ENCODE measurements around the gene HINT3.
A peak's percentile ranks its signal among the peaks of the same experiment; 100 is the strongest.
"Not testable (repeated sequence)": the region's sequence is repeated elsewhere in the genome, so short reads cannot be mapped to it uniquely, and the experiment has no call there.

HINT3 gene

DNA sequence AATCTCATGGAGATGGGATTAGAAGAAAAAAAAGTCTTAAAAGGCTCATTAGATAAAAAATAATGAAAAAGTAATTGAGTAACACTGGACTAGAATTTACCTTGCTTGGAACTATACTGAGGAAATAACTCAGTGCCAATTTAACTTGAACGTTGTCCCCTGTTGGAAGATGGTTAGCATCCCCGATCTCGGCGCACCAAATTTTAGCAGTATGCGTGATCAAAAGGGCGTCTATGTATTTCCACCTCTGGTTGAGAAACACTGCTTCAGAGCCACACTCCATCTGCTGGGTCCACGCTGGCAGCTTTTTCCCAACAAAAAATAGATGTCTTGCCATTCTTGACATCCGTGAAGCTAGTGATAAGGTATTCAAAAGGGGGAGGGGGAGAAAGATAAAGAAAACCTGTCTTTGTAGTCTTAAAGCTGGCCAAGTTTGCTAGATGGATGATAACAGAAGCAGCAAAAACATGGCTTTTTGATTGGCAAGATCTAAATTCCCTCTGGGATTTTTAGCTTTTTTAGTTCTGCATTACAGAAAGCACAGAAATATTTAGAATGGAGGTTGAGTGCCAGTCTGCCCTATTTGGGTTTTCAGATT is 6.4 kb downstream of the HINT3 start:
- no peak for DNase-seq (ENCODE audit: low spot score)

DNA sequence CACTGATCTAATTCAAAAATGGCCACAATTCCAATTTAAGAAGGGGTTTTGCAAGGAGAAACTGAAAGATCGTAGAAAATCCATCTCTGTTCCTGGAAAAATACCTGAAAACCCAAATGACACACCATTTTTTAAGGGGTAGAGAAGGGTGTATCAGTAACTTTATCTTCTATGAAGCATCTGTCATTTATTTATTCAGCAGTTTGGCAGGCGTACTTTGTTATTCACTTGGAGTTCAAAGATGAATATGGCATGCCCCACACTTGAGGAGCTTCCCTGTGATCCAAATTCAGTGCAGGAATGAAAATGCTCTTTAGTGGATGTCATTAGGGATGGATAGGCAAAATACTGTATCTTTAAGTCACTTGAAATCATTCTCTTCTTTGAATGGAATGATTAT is 7.2 kb downstream of the HINT3 start:
- no peak for DNase-seq (ENCODE audit: low spot score)

DNA sequence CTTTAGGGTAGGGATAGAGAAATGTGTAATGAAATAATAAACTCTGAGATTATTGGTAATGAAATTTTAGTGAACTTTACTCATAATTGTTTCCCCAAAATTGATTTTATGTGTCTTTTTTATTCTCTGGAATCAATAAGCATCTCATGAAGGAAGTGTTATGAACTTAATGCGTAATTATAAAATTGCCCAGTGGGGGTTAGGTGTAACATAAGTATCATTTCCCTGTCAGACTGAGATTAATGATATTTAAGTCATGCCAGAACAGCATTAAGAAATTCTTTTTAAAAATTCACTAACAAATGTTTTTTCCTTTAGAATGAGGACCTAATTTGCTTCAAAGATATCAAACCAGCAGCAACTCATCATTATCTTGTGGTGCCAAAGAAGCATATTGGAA is 10.0 kb downstream of the HINT3 start:
- DNase-seq (ENCODE audit: low spot score), result no peak

DNA sequence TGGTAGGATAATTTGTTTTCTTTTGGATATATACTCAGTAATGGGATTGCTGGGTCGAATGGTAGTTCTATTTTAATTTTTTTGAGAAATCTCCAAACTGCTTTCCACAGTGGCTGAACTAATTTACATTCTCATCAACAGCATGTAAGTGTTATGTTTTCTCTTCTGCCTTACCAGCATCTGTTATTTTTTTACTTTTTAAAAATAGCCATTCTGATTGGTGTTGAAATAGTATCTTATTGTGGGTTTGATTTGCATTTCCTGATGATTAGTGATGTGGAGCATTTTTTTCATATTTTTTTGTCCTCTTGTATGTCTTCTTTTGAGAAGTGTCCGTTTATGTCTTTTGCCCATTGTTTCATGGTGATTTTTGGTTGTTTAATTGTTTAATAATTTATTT is 11.9 kb downstream of the HINT3 start:
- no peak for DNase-seq (ENCODE audit: low spot score)

DNA sequence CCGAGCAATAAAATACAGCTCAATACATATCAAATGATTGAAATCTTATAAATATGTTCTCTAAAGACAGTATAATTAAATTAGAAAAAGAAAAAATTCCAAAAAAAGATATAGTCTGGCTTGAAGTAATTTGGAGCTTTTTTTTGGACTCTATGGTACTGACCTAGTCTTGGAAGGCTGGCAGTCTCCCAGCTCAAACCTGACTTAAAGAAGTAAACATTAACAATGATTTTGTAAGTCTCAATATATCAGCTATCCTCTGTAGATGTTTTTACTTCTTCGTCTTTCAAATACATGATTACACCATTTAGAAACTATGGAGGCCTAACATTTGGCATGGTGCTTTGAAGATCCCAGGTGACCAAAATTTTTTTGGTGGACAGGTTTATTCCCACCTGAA is 14.2 kb downstream of the HINT3 start:
- no peak for DNase-seq (ENCODE audit: low spot score)

DNA sequence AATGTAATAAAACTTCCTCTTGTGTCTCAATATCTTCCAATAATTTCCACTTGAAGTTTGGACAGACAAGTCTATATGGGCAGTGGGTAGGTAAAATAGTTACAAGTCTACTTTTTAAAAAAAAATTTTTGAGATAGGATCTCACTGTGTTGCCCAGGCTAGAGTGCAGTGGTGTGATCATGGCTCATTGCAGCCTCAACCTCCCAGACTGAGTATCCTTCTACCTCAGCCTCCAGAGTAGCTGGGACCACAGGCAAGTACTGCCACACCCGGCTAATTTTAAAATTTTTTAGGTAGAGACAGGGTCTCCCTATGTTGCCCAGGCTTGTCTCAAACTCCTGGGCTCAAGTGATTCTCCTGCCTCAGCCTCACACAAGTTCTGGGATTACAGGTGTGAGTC is 15.9 kb downstream of the HINT3 start:
- not testable (repeated sequence) for DNase-seq (ENCODE audit: low spot score)

DNA sequence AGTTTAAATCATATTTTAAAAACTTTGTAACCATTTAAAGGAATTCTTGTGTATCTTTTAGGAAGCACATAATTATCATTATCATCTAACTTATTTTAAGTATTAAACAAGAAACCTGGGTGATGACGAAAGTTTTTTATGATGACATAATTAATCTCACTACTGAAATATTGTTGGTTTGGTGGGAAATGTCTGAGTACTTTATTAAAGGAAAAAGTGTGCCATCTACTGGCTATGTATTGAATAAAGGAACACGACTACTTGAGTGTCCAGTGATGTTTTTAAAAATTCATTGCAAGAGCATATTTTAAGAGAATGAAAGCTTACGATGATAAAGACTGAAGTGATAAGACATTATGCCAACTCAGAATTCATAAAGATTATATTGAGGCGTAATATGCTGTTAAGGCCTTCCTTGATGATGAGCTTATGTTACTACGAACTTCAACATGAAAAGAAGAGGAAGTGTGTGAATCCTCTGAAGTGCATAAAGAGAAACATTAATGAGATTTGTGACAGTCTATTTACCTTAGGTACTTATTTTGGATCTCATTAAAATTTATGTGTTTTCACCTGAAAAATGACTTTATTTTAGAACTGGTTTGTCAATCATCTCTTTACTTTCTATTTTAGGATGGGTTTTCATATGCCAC is 17.8 kb downstream of the HINT3 start:
- peak; percentile 51 for DNase-seq (ENCODE audit: low spot score)

DNA sequence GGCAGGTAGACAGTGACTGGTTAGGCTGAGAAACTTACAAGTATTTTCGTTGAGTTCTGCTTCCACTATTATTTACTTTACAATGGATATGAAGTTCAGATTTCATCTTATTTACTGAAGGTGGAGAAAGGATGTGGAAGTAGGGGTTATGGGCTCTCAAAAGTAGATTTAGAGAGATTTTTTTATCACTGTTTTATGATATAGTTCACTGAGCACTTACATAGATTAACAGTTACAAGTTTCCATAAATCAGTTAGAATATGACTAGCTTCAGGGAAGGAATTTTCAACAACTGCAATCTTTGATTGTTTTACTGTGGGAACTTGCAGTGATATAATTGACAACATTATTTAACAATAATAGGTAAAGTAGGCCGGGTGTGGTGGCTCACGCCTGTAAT is 22.5 kb downstream of the HINT3 start:
- no peak for DNase-seq (ENCODE audit: low spot score)

DNA sequence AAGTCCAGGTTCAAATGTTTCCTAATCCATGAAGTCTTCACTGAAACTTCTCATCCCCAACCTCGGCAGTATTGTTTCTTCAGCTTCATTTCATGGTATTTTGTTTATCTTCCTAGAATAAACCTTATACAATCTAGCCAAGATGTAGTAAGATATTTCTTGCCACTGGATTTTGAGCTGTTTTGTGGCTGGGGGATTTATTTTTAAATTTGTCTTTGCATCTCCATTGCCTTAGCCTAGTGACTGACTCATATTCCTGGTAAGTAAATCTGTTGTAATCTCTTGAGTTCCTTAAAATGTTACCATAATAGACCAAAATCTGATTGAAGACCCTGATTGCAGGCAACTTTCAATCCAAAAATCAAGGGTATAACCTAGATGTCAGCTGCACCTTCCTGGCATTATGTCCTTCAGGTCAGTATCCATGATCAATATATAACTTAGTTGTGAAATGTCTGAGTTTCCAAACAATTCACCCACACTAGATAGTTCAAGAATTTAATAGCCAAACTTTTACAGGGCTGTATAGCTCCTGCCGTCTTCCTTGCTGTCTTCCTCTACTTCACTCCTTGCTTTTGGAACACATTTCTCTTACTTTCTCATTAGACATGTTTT is 25.1 kb downstream of the HINT3 start:
- DNase-seq (ENCODE audit: low spot score), result no peak

DNA sequence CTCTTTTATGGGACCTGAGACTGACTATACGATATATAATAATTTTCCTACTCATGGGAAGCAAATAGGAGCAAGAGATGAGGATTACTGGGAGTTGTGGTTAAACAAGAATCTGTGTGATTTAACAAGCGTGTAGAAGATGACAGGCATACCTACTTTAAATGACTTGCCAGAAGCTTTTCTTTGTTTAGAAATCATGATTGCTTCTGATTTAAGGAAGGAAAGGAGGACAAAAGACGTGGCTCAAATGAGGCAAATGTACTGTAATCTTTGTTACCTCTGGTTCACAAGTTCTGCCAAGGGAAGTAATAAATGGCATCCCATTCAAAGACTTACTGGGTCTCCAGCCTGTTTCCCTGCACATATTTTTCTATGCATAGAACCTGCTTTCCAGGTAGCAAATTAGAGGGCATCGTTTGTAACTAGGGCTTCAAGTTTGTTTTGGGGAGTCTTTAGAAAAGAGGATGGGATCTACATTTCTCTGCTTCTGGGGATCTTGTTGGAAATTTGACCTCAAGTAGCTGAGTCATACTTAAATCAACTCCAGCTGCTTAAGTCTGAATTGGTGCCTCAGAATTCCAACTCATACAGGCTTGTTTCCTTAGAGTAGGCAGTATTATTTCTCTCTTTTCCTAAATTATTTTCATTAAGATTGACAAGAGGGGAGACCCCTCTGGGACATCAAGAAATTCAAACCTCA is 26.8 kb downstream of the HINT3 start:
- DNase-seq (ENCODE audit: low spot score), result peak; percentile 29

DNA sequence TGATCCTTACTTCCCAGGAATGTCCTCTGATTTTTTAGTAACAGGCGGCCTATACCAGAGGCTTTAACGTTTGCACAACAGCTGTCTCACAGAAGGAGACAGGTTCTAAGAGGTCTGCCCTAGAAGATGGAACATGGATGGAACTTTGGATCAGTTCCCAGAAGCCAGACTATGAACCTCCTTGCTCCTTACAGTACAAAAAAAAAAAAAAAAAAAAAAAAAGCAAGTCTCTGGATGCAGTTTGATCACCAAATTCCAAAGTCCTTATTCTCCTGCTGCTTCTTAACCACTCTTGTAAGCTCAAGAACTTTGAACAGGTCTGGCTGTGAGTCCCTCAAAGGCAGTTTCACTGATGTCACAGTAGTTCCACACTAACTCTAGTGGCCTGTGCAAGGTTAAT is 27.7 kb downstream of the HINT3 start:
- peak; percentile 17 for DNase-seq (ENCODE audit: low spot score)

DNA sequence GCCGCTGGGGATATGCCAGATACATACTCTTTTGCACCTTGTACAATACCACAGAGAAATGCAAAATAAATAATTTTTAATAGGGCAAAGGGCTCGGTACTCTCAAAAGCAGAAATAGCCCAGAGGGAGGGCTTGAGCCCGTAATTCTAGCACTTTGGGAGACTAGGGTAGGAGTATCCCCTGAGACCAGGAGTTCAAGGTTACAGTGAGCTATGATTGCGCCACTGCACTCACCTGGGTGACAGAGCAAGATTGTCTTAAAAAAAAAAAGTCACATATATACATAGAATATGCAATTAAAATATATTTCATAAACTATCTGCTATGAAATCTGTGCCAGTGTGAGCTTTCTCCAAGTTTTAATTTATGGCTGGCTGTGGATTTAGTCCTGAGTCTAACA is 29.0 kb downstream of the HINT3 start:
- no peak for DNase-seq (ENCODE audit: low spot score)

DNA sequence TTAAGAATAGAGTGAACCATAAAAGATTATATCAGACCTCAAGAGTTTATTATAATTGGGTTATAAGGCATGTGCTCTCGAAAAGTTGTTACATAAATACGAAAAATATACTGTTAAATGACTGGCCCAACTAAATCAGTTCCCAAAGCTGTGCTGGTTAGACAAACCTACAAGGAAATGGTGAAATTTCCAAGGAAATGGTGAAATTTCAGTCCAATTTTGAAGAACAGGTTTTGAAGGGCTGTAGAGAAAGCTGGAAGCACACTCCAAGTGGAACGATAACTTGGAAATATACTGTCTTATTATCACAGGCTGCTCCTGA is 29.4 kb downstream of the HINT3 start:
- no peak for DNase-seq (ENCODE audit: low spot score)

DNA sequence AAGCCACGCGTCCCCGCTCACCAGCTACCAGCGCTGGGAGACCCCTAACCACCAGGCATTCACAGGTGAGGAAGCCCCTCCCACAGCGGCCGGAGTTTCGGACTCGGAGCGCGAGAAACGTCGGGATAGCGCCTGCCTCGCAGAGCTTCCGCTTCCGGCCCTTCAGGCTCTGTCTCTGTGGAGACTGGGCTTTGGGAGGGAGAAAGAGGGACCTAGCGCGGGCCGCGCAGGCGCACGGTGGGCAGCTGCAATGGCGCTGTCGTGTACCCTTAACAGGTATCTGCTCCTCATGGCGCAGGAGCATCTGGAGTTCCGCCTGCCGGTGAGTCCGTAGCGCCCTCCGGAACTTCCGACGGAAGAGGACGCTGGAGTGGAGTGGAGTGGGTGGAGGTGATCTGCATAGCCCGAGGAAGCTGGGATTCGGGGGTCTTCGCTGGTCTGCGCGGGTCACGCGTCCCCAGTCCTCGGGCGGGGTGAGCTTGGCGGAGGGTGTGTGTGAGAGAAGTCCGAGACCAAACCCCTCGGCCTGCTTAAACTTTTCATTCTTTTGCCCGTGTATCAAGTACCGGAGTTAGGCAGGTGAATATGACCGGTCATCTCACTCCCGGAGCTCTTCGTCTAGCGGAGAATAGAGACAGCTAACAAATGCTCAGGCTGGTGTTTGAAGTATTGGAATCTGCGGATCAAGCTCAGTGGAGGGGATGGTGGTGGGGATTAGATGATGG is 29.9 kb downstream of the HINT3 start, which contains the start of gene TRMT11:
TRMT11 (plus strand) TSS at position 240 of the 725 bp plus-strand sequence; CDS start at position 251, 11 bp downstream.
- DNase-seq (ENCODE audit: low spot score), result peak; percentile 95

DNA sequence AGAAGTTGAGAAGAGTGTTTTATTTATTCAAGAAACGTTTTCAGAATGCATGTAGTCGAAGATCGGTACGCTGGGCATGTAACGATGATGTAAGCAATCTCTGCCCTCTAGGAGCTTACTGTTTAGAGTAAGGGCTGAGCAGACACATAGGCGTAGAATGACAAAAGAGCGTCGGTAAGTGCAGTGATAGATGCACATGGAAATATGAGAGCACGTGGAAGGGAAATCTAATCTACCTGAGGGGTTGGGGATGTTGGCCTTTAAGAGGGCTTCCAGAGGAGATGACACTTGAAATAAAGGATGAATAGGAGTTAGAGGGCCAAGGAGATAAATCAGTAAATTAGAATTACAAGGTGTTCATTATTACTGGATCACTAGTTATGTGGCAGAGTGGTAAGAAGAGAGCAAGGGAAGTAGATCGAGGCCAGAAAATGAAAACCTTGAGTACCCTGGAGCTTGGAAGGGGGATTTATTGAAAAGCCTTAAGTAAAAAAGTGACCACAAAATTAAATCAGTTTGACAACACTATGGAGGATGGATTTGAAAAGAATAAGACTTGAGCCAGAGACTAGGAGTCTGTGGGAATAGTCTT is 30.6 kb downstream of the HINT3 start:
- DNase-seq (ENCODE audit: low spot score), result peak; percentile 55

DNA sequence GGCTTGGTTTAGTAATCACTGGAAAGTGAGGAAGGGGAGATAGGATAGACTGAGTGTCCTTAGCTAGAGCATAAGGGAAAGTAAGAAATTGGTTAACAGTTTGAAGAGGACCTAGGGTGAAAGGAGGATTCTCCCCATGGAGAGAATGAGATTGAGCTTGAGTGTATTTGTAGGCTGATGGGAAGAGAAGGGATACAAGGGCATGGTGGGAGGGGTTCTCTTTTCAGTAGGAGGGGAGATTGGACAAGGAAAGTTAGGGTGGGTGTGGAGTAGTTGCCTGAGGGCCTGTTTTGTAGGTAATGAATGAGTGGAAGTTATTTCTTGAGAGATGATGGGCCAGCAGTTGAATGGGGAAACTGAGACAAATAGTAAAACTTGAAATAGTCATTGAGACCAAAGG is 31.7 kb downstream of the HINT3 start:
- DNase-seq (ENCODE audit: low spot score), result no peak

DNA sequence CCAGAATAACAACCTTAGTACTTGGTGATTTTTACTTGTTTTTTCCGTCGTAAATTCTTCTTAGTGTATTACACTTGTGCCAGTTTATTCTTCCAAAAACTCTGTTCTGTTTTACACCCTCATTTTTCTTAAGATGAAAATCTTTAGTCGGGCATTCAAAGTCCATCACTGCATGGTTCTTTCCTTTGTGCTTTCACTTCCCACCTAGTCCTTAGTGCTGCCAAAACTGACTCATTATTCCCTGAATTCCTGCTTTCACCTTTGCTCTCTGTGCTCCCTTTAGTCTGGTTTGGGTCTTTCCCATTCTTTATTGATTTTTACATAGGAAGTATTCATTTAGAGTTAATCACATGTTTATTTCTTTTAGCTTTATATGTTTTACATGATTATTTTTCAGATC is 33.1 kb downstream of the HINT3 start:
- peak; percentile 39 for DNase-seq (ENCODE audit: low spot score)

DNA sequence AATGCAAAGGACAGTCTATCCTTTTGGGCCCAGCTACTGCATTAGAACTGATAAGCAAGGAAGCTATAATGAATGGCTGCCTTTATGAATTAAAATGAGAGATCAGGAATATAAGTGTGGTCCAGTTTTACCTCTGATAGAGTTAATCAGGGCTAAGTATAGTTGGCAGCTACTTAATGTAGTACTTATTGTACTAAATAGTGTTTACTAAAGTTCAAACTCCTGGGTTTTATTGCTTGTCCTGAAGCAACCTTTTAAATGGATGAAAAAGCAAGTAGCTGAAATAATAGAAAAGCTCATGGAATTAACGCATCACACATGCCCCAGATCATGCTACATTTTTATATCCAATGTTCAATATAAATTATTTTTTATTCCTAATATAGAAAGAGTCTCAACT is 35.1 kb downstream of the HINT3 start:
- DNase-seq (ENCODE audit: low spot score), result no peak

DNA sequence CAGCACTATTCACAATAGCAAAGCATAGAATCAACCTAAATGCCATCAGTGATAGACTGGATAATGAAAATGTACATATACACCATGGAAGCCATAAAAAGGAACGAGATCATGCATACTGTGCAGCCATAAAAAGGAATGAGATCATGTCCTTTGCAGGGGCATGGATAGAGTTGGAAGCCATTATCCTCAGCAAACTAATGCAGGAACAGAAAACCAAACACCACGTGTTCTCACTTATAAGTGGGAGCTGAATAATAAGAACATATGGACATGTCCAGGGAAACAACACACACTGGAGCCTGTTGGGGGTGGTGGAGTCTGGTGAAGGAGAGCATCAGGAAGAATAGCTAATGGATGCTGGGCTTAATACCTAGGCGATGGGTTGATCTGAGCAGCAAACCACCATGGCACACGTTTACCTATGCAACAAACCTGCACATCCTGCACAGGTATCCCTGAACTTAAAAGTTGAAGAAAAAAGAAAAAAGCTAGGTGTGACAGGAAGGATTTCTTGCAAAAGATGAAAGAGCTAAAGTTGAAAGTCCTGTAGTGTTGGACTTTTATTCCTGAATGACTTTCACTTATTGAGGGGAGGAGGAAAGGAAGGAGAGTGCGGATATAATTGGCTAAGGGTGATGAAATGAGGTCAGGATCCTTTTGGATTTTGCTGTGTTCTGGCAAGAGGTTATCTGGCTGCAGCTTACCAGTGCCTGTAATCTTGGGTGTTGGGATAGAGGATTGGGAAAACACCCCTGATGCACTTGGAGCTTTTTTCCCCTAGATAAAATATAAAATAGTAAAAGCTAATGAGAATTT is 38.3 kb downstream of the HINT3 start:
- DNase-seq (ENCODE audit: low spot score), result no peak

DNA sequence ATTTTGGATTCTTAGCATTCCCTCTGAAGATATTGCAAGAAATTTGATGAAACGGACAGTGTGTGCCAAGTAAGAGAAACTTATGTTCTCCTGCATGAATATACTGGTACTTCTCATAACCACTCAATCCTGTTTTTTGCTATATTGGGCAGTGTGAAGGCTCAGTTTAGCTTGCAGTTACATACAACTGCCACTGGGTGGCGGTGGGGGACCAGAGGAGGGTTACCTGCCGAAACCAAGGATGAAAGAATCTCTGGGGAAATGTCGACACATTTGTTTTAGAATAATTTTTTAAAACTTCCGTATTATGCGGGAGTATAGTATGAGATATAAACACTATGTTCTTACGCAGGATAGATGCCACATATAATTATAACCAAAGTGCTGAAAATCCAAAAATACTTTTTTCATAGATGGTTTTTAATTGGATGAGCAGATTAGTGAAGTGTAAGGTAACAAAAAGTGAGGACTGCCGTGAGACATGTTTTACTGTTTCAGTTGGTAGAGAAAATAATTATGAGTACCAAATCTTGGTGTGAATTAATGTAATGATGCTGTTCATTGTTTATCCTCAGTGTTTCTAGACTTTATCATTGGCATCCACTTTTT is 39.5 kb downstream of the HINT3 start:
- DNase-seq (ENCODE audit: low spot score), result peak; percentile 75
